ENCODE measurements around the gene RPS26. TPM values are rescaled to one million over a fixed set of nuclear protein-coding genes. Genes with fewer than 3 reads are reported as not detected.
A peak's percentile ranks its signal among the peaks of the same experiment; 100 is the strongest.

RPS26 gene
- total and polyA plus RNA-seq, 2 of the 13 experiments (the other 11 are each of a cell fraction or from before 2014, with no cell fraction given), result 150 to 421 TPM

DNA sequence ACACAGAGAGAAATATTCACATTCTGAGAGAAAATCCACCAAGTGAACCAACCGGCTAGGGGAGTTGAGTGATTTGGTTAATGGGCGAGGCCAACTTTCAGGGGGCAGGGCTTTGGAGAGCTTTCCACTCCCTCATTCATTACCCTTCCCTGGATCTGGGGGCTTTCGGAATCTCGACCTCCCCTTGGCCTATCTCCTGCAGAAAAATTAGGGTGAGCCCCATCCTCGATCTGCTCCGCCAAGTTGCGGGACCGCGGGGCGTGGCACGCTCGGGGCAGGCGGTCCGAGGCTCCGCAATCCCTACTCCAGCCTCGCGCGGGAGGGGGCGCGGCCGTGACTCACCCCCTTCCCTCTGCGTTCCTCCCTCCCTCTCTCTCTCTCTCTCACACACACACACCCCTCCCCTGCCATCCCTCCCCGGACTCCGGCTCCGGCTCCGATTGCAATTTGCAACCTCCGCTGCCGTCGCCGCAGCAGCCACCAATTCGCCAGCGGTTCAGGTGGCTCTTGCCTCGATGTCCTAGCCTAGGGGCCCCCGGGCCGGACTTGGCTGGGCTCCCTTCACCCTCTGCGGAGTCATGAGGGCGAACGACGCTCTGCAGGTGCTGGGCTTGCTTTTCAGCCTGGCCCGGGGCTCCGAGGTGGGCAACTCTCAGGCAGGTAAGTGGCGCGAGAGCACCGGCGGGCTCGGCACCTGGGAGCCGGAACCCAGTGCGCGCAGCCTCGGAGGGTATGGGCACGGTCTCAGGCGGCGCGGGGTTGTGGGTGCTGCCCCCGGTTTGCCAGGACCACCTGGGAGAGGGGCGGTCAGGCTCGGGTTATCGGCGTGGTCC lies 38.2 kb downstream of the RPS26 start, which contains the start of gene ERBB3 (continued):
- TF ChIP-seq, protein P1, sequence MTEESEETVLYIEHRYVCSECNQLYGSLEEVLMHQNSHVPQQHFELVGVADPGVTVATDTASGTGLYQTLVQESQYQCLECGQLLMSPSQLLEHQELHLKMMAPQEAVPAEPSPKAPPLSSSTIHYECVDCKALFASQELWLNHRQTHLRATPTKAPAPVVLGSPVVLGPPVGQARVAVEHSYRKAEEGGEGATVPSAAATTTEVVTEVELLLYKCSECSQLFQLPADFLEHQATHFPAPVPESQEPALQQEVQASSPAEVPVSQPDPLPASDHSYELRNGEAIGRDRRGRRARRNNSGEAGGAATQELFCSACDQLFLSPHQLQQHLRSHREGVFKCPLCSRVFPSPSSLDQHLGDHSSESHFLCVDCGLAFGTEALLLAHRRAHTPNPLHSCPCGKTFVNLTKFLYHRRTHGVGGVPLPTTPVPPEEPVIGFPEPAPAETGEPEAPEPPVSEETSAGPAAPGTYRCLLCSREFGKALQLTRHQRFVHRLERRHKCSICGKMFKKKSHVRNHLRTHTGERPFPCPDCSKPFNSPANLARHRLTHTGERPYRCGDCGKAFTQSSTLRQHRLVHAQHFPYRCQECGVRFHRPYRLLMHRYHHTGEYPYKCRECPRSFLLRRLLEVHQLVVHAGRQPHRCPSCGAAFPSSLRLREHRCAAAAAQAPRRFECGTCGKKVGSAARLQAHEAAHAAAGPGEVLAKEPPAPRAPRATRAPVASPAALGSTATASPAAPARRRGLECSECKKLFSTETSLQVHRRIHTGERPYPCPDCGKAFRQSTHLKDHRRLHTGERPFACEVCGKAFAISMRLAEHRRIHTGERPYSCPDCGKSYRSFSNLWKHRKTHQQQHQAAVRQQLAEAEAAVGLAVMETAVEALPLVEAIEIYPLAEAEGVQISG (CRISPR knock-in tag; IDR thresholded peaks at IDR 0.05), result peak; percentile 76
- TF ChIP-seq, protein P2, sequence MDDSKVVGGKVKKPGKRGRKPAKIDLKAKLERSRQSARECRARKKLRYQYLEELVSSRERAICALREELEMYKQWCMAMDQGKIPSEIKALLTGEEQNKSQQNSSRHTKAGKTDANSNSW (CRISPR knock-in tag; IDR thresholded peaks at IDR 0.05; ENCODE audit: borderline replicate concordance), result no peak
- TF ChIP-seq KDM5A (IDR thresholded peaks at IDR 0.05; ENCODE audit: borderline replicate concordance, low read length), result 0 out of 2 replicates have a peak, but pooled peaks have one; percentile 13
- no peak; the same call in none of the 2 replicates for TF ChIP-seq MED13 (CRISPR knock-in tag; IDR thresholded peaks at IDR 0.05)
- TF ChIP-seq ZNF354B (CRISPR knock-in tag; IDR thresholded peaks at IDR 0.05), result peak; percentile 51
- TF ChIP-seq MAF1 (CRISPR knock-in tag; IDR thresholded peaks at IDR 0.05; ENCODE audit: borderline replicate concordance), result peak; percentile 77; the same call in 1 of the 2 replicates
- TF ChIP-seq, protein P3, sequence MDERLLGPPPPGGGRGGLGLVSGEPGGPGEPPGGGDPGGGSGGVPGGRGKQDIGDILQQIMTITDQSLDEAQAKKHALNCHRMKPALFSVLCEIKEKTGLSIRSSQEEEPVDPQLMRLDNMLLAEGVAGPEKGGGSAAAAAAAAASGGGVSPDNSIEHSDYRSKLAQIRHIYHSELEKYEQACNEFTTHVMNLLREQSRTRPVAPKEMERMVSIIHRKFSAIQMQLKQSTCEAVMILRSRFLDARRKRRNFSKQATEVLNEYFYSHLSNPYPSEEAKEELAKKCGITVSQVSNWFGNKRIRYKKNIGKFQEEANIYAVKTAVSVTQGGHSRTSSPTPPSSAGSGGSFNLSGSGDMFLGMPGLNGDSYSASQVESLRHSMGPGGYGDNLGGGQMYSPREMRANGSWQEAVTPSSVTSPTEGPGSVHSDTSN (CRISPR knock-in tag; IDR thresholded peaks at IDR 0.05), result no peak
- peak; percentile 98 for TF ChIP-seq ZNF746 (CRISPR knock-in tag; IDR thresholded peaks at IDR 0.05)
- 0 out of 2 replicates have a peak, but pooled peaks have one; percentile 64 for TF ChIP-seq THYN1 (CRISPR knock-in tag; IDR thresholded peaks at IDR 0.05; ENCODE audit: borderline replicate concordance, low read depth)
- TF ChIP-seq ZSCAN22 (CRISPR knock-in tag; IDR thresholded peaks at IDR 0.05), result no peak
- peak; percentile 29; the same call in 1 of the 2 replicates for TF ChIP-seq NFKB2 (CRISPR knock-in tag; IDR thresholded peaks at IDR 0.05; ENCODE audit: borderline replicate concordance)
- TF ChIP-seq, protein P4, sequence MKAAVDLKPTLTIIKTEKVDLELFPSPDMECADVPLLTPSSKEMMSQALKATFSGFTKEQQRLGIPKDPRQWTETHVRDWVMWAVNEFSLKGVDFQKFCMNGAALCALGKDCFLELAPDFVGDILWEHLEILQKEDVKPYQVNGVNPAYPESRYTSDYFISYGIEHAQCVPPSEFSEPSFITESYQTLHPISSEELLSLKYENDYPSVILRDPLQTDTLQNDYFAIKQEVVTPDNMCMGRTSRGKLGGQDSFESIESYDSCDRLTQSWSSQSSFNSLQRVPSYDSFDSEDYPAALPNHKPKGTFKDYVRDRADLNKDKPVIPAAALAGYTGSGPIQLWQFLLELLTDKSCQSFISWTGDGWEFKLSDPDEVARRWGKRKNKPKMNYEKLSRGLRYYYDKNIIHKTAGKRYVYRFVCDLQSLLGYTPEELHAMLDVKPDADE (CRISPR knock-in tag; IDR thresholded peaks at IDR 0.05), result peak; percentile 25; the same call in 1 of the 2 replicates
- no peak; the same call in 1 of the 2 replicates for TF ChIP-seq ZZZ3 (CRISPR knock-in tag; IDR thresholded peaks at IDR 0.05; ENCODE audit: borderline replicate concordance)
- no peak for TF ChIP-seq NFRKB (IDR thresholded peaks at IDR 0.05)
- peak; percentile 34; the same call in 1 of the 2 replicates for TF ChIP-seq HOXA5 (CRISPR knock-in tag; IDR thresholded peaks at IDR 0.05)
- no peak for TF ChIP-seq RBAK (CRISPR knock-in tag; IDR thresholded peaks at IDR 0.05)
- TF ChIP-seq, protein P5, sequence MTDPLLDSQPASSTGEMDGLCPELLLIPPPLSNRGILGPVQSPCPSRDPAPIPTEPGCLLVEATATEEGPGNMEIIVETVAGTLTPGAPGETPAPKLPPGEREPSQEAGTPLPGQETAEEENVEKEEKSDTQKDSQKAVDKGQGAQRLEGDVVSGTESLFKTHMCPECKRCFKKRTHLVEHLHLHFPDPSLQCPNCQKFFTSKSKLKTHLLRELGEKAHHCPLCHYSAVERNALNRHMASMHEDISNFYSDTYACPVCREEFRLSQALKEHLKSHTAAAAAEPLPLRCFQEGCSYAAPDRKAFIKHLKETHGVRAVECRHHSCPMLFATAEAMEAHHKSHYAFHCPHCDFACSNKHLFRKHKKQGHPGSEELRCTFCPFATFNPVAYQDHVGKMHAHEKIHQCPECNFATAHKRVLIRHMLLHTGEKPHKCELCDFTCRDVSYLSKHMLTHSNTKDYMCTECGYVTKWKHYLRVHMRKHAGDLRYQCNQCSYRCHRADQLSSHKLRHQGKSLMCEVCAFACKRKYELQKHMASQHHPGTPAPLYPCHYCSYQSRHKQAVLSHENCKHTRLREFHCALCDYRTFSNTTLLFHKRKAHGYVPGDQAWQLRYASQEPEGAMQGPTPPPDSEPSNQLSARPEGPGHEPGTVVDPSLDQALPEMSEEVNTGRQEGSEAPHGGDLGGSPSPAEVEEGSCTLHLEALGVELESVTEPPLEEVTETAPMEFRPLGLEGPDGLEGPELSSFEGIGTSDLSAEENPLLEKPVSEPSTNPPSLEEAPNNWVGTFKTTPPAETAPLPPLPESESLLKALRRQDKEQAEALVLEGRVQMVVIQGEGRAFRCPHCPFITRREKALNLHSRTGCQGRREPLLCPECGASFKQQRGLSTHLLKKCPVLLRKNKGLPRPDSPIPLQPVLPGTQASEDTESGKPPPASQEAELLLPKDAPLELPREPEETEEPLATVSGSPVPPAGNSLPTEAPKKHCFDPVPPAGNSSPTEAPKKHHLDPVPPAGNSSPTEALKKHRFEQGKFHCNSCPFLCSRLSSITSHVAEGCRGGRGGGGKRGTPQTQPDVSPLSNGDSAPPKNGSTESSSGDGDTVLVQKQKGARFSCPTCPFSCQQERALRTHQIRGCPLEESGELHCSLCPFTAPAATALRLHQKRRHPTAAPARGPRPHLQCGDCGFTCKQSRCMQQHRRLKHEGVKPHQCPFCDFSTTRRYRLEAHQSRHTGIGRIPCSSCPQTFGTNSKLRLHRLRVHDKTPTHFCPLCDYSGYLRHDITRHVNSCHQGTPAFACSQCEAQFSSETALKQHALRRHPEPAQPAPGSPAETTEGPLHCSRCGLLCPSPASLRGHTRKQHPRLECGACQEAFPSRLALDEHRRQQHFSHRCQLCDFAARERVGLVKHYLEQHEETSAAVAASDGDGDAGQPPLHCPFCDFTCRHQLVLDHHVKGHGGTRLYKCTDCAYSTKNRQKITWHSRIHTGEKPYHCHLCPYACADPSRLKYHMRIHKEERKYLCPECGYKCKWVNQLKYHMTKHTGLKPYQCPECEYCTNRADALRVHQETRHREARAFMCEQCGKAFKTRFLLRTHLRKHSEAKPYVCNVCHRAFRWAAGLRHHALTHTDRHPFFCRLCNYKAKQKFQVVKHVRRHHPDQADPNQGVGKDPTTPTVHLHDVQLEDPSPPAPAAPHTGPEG (CRISPR knock-in tag; IDR thresholded peaks at IDR 0.05), result no peak
- peak; percentile 34; the same call in 1 of the 2 replicates for TF ChIP-seq ZBTB42 (CRISPR knock-in tag; IDR thresholded peaks at IDR 0.05)
